ENCODE results near the gene TP53TG5.

TP53TG5 gene

DNA sequence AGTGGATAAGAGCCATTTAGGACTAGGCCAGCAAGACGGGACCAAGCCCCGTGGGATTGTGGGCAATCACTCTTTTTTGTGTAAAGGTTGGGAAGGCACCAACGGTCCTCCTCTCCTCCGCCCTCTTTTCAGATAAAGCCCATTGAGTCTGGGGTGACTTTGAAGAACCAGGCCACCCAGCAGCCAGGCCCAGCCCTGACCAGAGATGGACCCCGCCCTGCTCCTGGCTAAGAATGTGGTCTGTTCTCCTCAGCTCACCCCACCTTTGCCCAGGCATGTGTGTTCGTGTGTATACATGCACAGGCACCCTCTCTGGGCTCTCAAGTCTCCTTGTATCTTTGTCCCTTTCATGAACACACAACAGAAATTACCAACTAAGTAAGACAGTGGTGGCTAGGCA lies 39.0 kb downstream of the TP53TG5 start:
- Histone ChIP-seq H4K20me1 (ENCODE audit: insufficient read depth, low read length) (no peaks in the 10 kb centered on the region), H3K4me3 (ENCODE audit: low read depth in 1 of 2, low read length in 2 of 2) (no peak overlapping the region), H2AFZ (ENCODE audit: low read depth, low read length) (no peak overlapping the region), H3K36me3 (ENCODE audit: insufficient read depth, low read length) (no peaks in the 10 kb centered on the region), H3K4me2 (ENCODE audit: insufficient read depth, low read length) (no peak overlapping the region), H3K79me2 (ENCODE audit: insufficient read depth, low read length) (no peaks in the 10 kb centered on the region), H3K9ac (ENCODE audit: low read depth, low read length) (no peak overlapping the region), H3K27ac (ENCODE audit: low read length) (no peak overlapping the region), H3K4me1 (ENCODE audit: insufficient read depth, low read length) (no peaks in the 10 kb centered on the region), H3K9me3 (ENCODE audit: insufficient read depth, low read length, severe bottlenecking) (no peaks in the 10 kb centered on the region), H3K27me3 (ENCODE audit: insufficient read depth, low read length, poor library complexity) (peaks cover 50% of the 10 kb centered on the region)
- TF ChIP-seq EZH2 (IDR thresholded peaks at IDR 0.05; ENCODE audit: borderline replicate concordance, low read depth, low read length, severe bottlenecking), result no peak
- TF ChIP-seq, protein P1, sequence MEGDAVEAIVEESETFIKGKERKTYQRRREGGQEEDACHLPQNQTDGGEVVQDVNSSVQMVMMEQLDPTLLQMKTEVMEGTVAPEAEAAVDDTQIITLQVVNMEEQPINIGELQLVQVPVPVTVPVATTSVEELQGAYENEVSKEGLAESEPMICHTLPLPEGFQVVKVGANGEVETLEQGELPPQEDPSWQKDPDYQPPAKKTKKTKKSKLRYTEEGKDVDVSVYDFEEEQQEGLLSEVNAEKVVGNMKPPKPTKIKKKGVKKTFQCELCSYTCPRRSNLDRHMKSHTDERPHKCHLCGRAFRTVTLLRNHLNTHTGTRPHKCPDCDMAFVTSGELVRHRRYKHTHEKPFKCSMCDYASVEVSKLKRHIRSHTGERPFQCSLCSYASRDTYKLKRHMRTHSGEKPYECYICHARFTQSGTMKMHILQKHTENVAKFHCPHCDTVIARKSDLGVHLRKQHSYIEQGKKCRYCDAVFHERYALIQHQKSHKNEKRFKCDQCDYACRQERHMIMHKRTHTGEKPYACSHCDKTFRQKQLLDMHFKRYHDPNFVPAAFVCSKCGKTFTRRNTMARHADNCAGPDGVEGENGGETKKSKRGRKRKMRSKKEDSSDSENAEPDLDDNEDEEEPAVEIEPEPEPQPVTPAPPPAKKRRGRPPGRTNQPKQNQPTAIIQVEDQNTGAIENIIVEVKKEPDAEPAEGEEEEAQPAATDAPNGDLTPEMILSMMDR (IDR thresholded peaks at IDR 0.05; ENCODE audit: borderline replicate concordance, extremely low read depth, low read length, poor library complexity, severe bottlenecking), result no peak
- ATAC-seq (ENCODE audit: insufficient read depth, low read depth) (no peak), DNase-seq (no peak)

GRCh38 chr20:45338121-45339030 lies 39.7 kb downstream of the TP53TG5 start:
- H3K9me3 ChIP-seq (ENCODE audit: insufficient read depth, low read length, severe bottlenecking), result no peaks in the 10 kb centered on the region
- DNase-seq, result no peak
- peaks cover 43% of the 10 kb centered on the region for H3K27me3 ChIP-seq (ENCODE audit: insufficient read depth, low read length, poor library complexity)
- no peak overlapping the region for H3K4me2 ChIP-seq (ENCODE audit: insufficient read depth, low read length)
- no peak overlapping the region for H3K9ac ChIP-seq (ENCODE audit: low read depth, low read length)
- H3K27ac ChIP-seq (ENCODE audit: low read length), result no peak overlapping the region
- no peaks in the 10 kb centered on the region for H3K4me1 ChIP-seq (ENCODE audit: insufficient read depth, low read length)
- TF ChIP-seq, protein P1 (IDR thresholded peaks at IDR 0.05; ENCODE audit: borderline replicate concordance, extremely low read depth, low read length, poor library complexity, severe bottlenecking), result no peak
- no peak for TF ChIP-seq EZH2 (IDR thresholded peaks at IDR 0.05; ENCODE audit: borderline replicate concordance, low read depth, low read length, severe bottlenecking)
- H3K4me3 ChIP-seq (ENCODE audit: low read depth in 1 of 2, low read length in 2 of 2), result no peak overlapping the region
- H3K79me2 ChIP-seq (ENCODE audit: insufficient read depth, low read length), result no peaks in the 10 kb centered on the region
- H4K20me1 ChIP-seq (ENCODE audit: insufficient read depth, low read length), result no peaks in the 10 kb centered on the region
- no peaks in the 10 kb centered on the region for H3K36me3 ChIP-seq (ENCODE audit: insufficient read depth, low read length)
- no peak overlapping the region for H2AFZ ChIP-seq (ENCODE audit: low read depth, low read length)
- ATAC-seq (ENCODE audit: insufficient read depth, low read depth), result no peak

DNA sequence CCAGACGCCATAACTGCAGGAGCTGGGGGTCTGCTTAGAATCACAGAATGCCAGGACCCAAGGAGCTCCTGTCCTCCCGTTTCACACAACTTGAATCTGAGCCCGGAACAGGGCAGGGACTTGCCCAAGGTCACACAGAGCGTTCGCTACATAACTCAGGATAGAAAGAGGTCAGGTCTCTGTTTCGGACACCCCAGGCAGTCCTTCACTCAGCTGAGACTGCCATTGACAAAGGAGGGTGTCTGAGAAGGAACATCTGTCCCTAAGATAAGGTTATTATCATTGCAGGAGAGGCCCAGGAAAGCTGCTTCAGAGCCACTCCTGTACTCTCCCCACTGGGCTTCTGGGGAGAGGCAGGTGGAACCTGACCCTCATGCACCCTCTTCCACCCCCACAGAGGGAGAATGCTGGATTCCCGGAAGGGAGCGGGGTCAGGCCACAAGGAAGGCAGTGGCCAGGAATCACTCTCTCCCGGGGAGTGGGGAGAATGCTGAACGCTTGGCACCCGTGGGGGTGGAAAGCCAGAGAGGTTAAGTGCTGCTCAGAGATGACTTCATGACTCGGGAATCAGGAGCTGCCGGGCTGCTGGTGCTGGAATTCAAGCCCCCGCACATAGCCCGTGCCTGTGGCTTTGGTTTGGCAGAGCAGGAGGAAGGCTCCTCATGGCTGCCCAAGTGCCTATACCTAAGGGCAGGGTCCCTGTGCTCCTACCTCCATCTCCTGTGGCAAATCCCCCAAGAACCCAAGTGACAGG lies 40.6 kb downstream of the TP53TG5 start:
- no peak for DNase-seq
- no peaks in the 10 kb centered on the region for H3K79me2 ChIP-seq (ENCODE audit: insufficient read depth, low read length)

More for the DNA sequence above, 40.6 kb downstream of the TP53TG5 start:
- no peak overlapping the region for H3K4me3 ChIP-seq (ENCODE audit: low read depth in 1 of 2, low read length in 2 of 2)
- H4K20me1 ChIP-seq (ENCODE audit: insufficient read depth, low read length), result no peaks in the 10 kb centered on the region
- no peak for ATAC-seq (ENCODE audit: insufficient read depth, low read depth)
- no peaks in the 10 kb centered on the region for H3K4me1 ChIP-seq (ENCODE audit: insufficient read depth, low read length)
- no peak overlapping the region for H3K4me2 ChIP-seq (ENCODE audit: insufficient read depth, low read length)
- H3K27ac ChIP-seq (ENCODE audit: low read length), result no peak overlapping the region
- no peak overlapping the region for H3K9ac ChIP-seq (ENCODE audit: low read depth, low read length)
- H3K36me3 ChIP-seq (ENCODE audit: insufficient read depth, low read length), result no peaks in the 10 kb centered on the region
- peaks cover 35% of the 10 kb centered on the region for H3K27me3 ChIP-seq (ENCODE audit: insufficient read depth, low read length, poor library complexity)
- TF ChIP-seq EZH2 (IDR thresholded peaks at IDR 0.05; ENCODE audit: borderline replicate concordance, low read depth, low read length, severe bottlenecking), result no peak
- TF ChIP-seq, protein P1 (IDR thresholded peaks at IDR 0.05; ENCODE audit: borderline replicate concordance, extremely low read depth, low read length, poor library complexity, severe bottlenecking), result no peak
- H3K9me3 ChIP-seq (ENCODE audit: insufficient read depth, low read length, severe bottlenecking), result no peaks in the 10 kb centered on the region
- no peak overlapping the region for H2AFZ ChIP-seq (ENCODE audit: low read depth, low read length)

All from DND-41 (cell line).